Calu3 (cell line): ENCODE measurements around the gene SLC25A31. TPM values are rescaled to one million over a fixed set of nuclear protein-coding genes. Genes with fewer than 3 reads are reported as not detected.

ENCODE experiments used
- BruUV-seq: library from RNA; stranded (reverse); fragments of 400-500 nt; replicated peaks from 2 replicates; lab custom pipeline; 2021; lab: Mats Ljungman, UMichigan
- CTCF ChIA-PET: fragments of 300-600 bp; sonication (Branson Sonifier 250); formaldehyde crosslinking; loops from one replicate; lab custom pipeline; 2022; ENCODE audit warnings: antibody characterized with exemption; lab: Charles Lee
- DNase-seq: peaks from one replicate; pipeline ENCODE4 v3.0.0; 2022
- H3K27ac Mint-ChIP-seq: one replicate; pipeline ENCODE4 v1.8.0; 2022; ENCODE audit warnings: mixed read lengths; ENCODE audit not compliant: unreplicated experiment
- H3K27me3 Mint-ChIP-seq: one replicate; pipeline ENCODE4 v1.8.0; 2022; ENCODE audit warnings: mixed read lengths; ENCODE audit not compliant: unreplicated experiment
- H3K36me3 Mint-ChIP-seq: one replicate; pipeline ENCODE4 v1.8.0; 2022; ENCODE audit warnings: mild to moderate bottlenecking, moderate library complexity, mixed read lengths; ENCODE audit not compliant: insufficient read depth, unreplicated experiment
- H3K4me1 Mint-ChIP-seq: one replicate; pipeline ENCODE4 v1.8.0; 2022; ENCODE audit warnings: mild to moderate bottlenecking, low read depth, mixed read lengths; ENCODE audit not compliant: unreplicated experiment
- H3K4me3 Mint-ChIP-seq: one replicate; pipeline ENCODE4 v1.8.0; 2022; ENCODE audit warnings: mild to moderate bottlenecking, low read depth, moderate library complexity, mixed read lengths; ENCODE audit not compliant: unreplicated experiment
- H3K9me3 Mint-ChIP-seq: one replicate; pipeline ENCODE4 v1.8.0; 2022; ENCODE audit warnings: low read depth, mixed read lengths; ENCODE audit not compliant: unreplicated experiment
- CTCF ChIP-seq: fragments of 200-600 bp; IDR thresholded peaks from one replicate; pipeline ENCODE4 v1.8.0; 2022; ENCODE audit warnings: antibody characterized with exemption; ENCODE audit not compliant: unreplicated experiment
- intact Hi-C: fragments of 100-400 bp; cut with micrococcal nuclease; formaldehyde crosslinking; loops from one replicate; pipeline ENCODE4 v1.10.0; 2022; ENCODE audit not compliant: unreplicated experiment
- total RNA-seq: library from RNA; stranded (reverse); gene quantifications from 2 replicates; pipeline ENCODE4 v1.2.3, GENCODE V29; 2022

SLC25A31 gene
- total RNA-seq, 1 experiment from 2014 or later, result not detected

DNA sequence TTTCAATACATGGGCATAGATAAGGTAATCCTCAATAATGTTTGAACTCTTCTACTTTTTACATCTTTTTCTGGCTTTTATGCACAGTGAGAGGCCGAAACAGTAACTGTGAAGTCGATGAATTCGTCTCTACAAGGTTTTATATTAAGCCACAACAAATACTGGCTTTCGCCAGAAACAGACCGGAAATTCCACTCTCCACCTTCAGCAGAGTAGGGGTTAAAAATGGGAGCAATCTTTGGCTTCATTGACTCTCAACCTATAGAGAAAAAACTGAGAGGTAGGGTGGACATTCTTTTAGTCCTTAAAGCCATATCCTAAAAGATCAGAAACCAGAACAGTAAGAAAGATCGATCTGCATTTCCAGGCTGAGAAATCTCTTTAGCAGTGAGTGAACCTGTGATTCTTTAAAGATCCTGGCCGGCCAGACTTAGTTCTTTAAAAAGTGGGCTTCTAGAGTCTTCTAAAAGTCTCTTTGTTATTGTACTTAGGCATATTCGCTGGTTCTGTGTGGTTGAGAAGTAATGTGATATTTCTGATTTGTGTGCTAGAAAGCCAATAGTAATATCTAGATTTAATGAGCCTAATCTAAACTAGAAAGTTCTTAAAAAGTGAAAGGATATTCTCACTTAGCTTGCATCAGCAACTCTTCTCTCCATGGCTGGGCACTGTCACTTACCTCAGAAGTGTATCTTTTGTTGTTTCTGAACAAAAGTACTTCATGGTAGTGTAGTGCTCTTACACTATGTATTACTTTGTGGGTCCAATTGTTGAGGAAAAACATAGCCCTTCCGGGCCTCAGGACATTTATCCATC lies 54.0 kb downstream of the SLC25A31 start:
- intact Hi-C loops, result no loop called here
- H3K9me3 Mint-ChIP-seq, result no peaks in the 10 kb centered on the region
- peak overlapping the region; percentile 97 for H3K4me3 Mint-ChIP-seq
- H3K4me1 Mint-ChIP-seq, result no peaks in the 10 kb centered on the region
- H3K36me3 Mint-ChIP-seq, result peaks cover 36% of the 10 kb centered on the region
- H3K27ac Mint-ChIP-seq, result peak overlapping the region; percentile 85
- DNase-seq, result no peak
- CTCF ChIA-PET, result interaction anchor here (0.6 kb wide), 1 partner anchor 34 kb away, joined by 3 read pairs; no protein-coding TSS in a partner anchor
- H3K27me3 Mint-ChIP-seq, result no peaks in the 10 kb centered on the region
- no peak for TF ChIP-seq CTCF
- no TSS peak for BruUV-seq

- CTCF ChIA-PET, result interaction anchor here (0.6 to 0.9 kb wide), 2 partner anchors 66 to 166 kb away, joined by 3 read pairs; no protein-coding TSS in a partner anchor
- DNase-seq, result peak; percentile 4
- intact Hi-C loops, result no loop called here
- no peaks in the 10 kb centered on the region for H3K27me3 Mint-ChIP-seq
- BruUV-seq, result no TSS peak
- peaks cover 11% of the 10 kb centered on the region for H3K36me3 Mint-ChIP-seq
- H3K4me3 Mint-ChIP-seq, result no peak overlapping the region
- H3K27ac Mint-ChIP-seq, result no peak overlapping the region
- peaks cover 8% of the 10 kb centered on the region for H3K4me1 Mint-ChIP-seq
- no peaks in the 10 kb centered on the region for H3K9me3 Mint-ChIP-seq
- TF ChIP-seq CTCF, result no peak
These were observed 58.3 kb downstream of the SLC25A31 start for GRCh38 chr4:127788517-127788916.

DNA sequence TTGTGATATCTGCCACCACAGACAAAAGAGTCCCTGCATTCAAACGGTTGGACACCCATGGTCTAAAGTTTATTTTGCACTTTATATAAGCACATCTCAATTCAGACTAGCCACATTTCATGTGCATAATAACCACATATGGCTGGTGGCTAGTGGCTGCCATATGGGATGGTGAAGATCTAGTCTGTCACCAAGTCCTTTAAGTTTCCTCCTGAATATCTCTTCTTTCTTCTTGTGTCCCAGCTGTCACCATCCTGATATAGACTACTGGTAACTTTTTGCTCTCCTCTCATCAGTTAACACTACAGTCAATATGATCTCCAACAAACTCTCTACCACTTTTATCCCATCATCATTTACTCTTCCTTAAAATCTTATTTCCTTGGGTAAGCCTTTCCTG lies 61.2 kb downstream of the SLC25A31 start:
- H3K4me3 Mint-ChIP-seq, result no peak overlapping the region

DNA sequence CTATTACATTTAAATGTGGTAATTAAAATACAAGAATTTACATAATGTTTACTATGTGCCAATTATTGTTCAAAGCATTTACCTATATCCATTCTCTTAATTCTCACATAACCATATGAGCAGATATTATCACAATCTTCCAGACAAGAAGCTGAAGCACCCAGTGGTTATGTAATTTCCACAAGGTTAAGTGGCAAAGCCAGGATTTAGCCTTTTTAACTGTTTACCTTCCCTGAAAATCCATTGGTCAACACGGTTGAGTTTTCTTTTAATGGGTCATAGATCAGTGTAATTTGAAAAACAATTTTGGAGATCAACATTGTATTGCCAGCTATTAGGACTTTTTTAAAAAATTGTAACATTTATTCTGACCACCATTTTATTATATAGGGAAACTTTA lies 63.3 kb downstream of the SLC25A31 start:
- CTCF ChIA-PET, result no interaction called here
- TF ChIP-seq CTCF, result no peak
- Mint-ChIP-seq H3K4me1 (peaks cover 8% of the 10 kb centered on the region), H3K27me3 (no peaks in the 10 kb centered on the region), H3K36me3 (no peaks in the 10 kb centered on the region), H3K9me3 (peaks cover 2% of the 10 kb centered on the region), H3K4me3 (no peak overlapping the region), H3K27ac (no peak overlapping the region)
- BruUV-seq, result no TSS peak
- DNase-seq, result no peak
- intact Hi-C loops, result no loop called here

More for the DNA sequence above, 61.2 kb downstream of the SLC25A31 start:
- Mint-ChIP-seq H3K27me3 (no peaks in the 10 kb centered on the region), H3K36me3 (no peaks in the 10 kb centered on the region), H3K9me3 (peaks cover 2% of the 10 kb centered on the region), H3K27ac (no peak overlapping the region), H3K4me1 (peaks cover 8% of the 10 kb centered on the region)
- DNase-seq, result no peak
- CTCF ChIA-PET, result no interaction called here
- TF ChIP-seq CTCF, result no peak
- intact Hi-C loops, result no loop called here
- BruUV-seq, result no TSS peak
